Transverse colon (tissue), 4 donors: ENCODE results near the gene GABPB1.

Source experiments
- CTCF ChIP-seq, 5 experiments: fragments of 200-600 bp in 3 of 5; fragments of 450-650 bp in 2 of 5; sonication (generic) in 3 of 5; IDR thresholded peaks; 1 replicate in 2 of 5; 2 replicates in 3 of 5; pipeline ENCODE4 v1.5.1; 2016 to 2017; ENCODE audit warnings: antibody characterized with exemption in 5 of 5, inconsistent platforms in 3 of 5, mild to moderate bottlenecking in 2 of 5, moderate library complexity in 1 of 5
- EP300 ChIP-seq: sonication (generic); formaldehyde crosslinking; IDR thresholded peaks from one replicate; pipeline ENCODE4 v1.6.1; 2017; ENCODE audit warnings: antibody characterized with exemption, low read depth
- POLR2AphosphoS5 ChIP-seq, 3 donors: sonication (generic); formaldehyde crosslinking; IDR thresholded peaks; one replicate each; pipeline ENCODE4 v1.6.1; 2016; ENCODE audit warnings: antibody characterized with exemption in 3 of 3

- TF ChIP-seq CTCF (IDR thresholded peaks at IDR 0.05) = no peak
- TF ChIP-seq POLR2AphosphoS5 (IDR thresholded peaks at IDR 0.05) = no peak
- no peak for TF ChIP-seq EP300
Measured at GRCh38 chr15:50238255-50238654, 116.7 kb downstream of the GABPB1 start.
